ENCODE data around the gene HPS5.

Gene HPS5

GRCh38 chr11:18320617-18321016, 1.3 kb downstream of the HPS5 start:
- DNase-seq (ENCODE audit: low read depth), result no peak

GRCh38 chr11:18319914-18320313, 2.0 kb downstream of the HPS5 start:
- no peak for DNase-seq (ENCODE audit: low read depth)

- no peak for DNase-seq (ENCODE audit: low read depth)
These were observed 4.4 kb downstream of the HPS5 start for GRCh38 chr11:18317551-18317950.

GRCh38 chr11:18315893-18316292, 6.0 kb downstream of the HPS5 start:
- DNase-seq (ENCODE audit: low read depth), result no peak

GRCh38 chr11:18314784-18315523, 7.0 kb downstream of the HPS5 start:
- DNase-seq (ENCODE audit: low read depth), result no peak

- peak; percentile 61 for DNase-seq (ENCODE audit: low read depth)
These were observed 7.8 kb downstream of the HPS5 start for GRCh38 chr11:18313965-18314763.

GRCh38 chr11:18312663-18313420, 9.1 kb downstream of the HPS5 start:
- DNase-seq (ENCODE audit: low read depth), result peak; percentile 64

- no peak for DNase-seq (ENCODE audit: low read depth)
These were observed 9.9 kb downstream of the HPS5 start for GRCh38 chr11:18312012-18312411.

GRCh38 chr11:18310800-18311340, 11.1 kb downstream of the HPS5 start:
- no peak for DNase-seq (ENCODE audit: low read depth)

- no peak for DNase-seq (ENCODE audit: low read depth)
These were observed 12.2 kb downstream of the HPS5 start for GRCh38 chr11:18309691-18310090.

GRCh38 chr11:18308242-18308641, 13.7 kb downstream of the HPS5 start:
- DNase-seq (ENCODE audit: low read depth), result no peak

- no peak for DNase-seq (ENCODE audit: low read depth)
These were observed 14.3 kb downstream of the HPS5 start for GRCh38 chr11:18307461-18308139.

GRCh38 chr11:18304745-18305144, 17.2 kb downstream of the HPS5 start:
- DNase-seq (ENCODE audit: low read depth), result no peak

- DNase-seq (ENCODE audit: low read depth), result no peak
These were observed 22.2 kb downstream of the HPS5 start for GRCh38 chr11:18299721-18300120.

- no peak for DNase-seq (ENCODE audit: low read depth)
These were observed 26.6 kb downstream of the HPS5 start for GRCh38 chr11:18295316-18295715.

- no peak for DNase-seq (ENCODE audit: low read depth)
These were observed 27.1 kb downstream of the HPS5 start for GRCh38 chr11:18294862-18295261.

- no peak for DNase-seq (ENCODE audit: low read depth)
These were observed 33.0 kb downstream of the HPS5 start for GRCh38 chr11:18288911-18289310.

GRCh38 chr11:18285841-18286240, 36.1 kb downstream of the HPS5 start:
- peak; percentile 23 for DNase-seq (ENCODE audit: low read depth)

- DNase-seq (ENCODE audit: low read depth), result no peak
These were observed 39.3 kb downstream of the HPS5 start for GRCh38 chr11:18282626-18283025.

GRCh38 chr11:18280438-18281045, 41.4 kb downstream of the HPS5 start:
- DNase-seq (ENCODE audit: low read depth), result no peak

- no peak for DNase-seq (ENCODE audit: low read depth)
These were observed 44.2 kb downstream of the HPS5 start for GRCh38 chr11:18277565-18278271.
